Sigmoid colon (tissue), 4 donors: ENCODE measurements around the gene KCNE3.

ENCODE experiments used
- EP300 ChIP-seq, 4 donors: sonication (generic); formaldehyde crosslinking; IDR thresholded peaks; one replicate each; pipeline ENCODE4 v1.6.1; 2017; ENCODE audit warnings: antibody characterized with exemption in 4 of 4
- POLR2A ChIP-seq, 2 donors: fragments of 450-650 bp; IDR thresholded peaks; one replicate each; pipeline ENCODE4 v1.6.1; 2016; ENCODE audit warnings: antibody characterized with exemption in 2 of 2, mild to moderate bottlenecking in 2 of 2, moderate library complexity in 2 of 2
- POLR2AphosphoS5 ChIP-seq, 4 donors: sonication (generic); formaldehyde crosslinking; IDR thresholded peaks; one replicate each; pipeline ENCODE4 v1.6.1; 2017; ENCODE audit warnings: antibody characterized with exemption in 4 of 4
- TF ChIP-seq, protein P1 (sequence below), 4 experiments: fragments of 450-650 bp in 3 of 4; fragments of 200-600 bp in 1 of 4; IDR thresholded peaks; one replicate each; pipeline ENCODE4 v1.5.1; 2016 to 2019; ENCODE audit warnings: antibody characterized with exemption in 4 of 4, mild to moderate bottlenecking in 3 of 4, moderate library complexity in 2 of 4

DNA sequence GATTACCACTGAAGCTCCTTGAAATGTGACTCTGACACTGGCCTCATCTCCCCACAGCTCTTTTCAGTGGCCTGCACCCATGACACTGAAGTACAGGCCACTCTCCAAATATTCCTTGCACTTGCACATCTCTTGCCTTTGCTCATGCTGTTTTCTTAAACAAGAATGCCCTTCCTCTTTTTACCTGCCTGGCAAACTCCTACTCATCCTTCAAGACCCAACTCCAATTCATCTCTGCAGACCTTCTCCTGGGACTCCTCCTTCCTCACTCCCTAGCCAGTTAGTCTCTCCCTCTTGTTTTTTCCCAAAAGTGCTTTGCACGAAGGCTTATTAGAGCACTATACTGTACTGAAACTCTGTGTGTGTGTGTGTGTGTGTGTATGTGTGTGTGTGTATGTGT is 2.6 kb downstream of the KCNE3 start:
- TF ChIP-seq, protein P1, sequence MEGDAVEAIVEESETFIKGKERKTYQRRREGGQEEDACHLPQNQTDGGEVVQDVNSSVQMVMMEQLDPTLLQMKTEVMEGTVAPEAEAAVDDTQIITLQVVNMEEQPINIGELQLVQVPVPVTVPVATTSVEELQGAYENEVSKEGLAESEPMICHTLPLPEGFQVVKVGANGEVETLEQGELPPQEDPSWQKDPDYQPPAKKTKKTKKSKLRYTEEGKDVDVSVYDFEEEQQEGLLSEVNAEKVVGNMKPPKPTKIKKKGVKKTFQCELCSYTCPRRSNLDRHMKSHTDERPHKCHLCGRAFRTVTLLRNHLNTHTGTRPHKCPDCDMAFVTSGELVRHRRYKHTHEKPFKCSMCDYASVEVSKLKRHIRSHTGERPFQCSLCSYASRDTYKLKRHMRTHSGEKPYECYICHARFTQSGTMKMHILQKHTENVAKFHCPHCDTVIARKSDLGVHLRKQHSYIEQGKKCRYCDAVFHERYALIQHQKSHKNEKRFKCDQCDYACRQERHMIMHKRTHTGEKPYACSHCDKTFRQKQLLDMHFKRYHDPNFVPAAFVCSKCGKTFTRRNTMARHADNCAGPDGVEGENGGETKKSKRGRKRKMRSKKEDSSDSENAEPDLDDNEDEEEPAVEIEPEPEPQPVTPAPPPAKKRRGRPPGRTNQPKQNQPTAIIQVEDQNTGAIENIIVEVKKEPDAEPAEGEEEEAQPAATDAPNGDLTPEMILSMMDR (IDR thresholded peaks at IDR 0.05) = no peak
- no peak for TF ChIP-seq POLR2A (IDR thresholded peaks at IDR 0.05)
- no peak for TF ChIP-seq POLR2AphosphoS5 (IDR thresholded peaks at IDR 0.05)
- TF ChIP-seq EP300 (IDR thresholded peaks at IDR 0.05) = no peak
